ENCODE results near the gene LYVE1.
"Not testable (repeated sequence)": the region's sequence is repeated elsewhere in the genome, so short reads cannot be mapped to it uniquely, and the experiment has no call there.

Gene LYVE1

GRCh38 chr11:10568486-10568941 lies at the start of gene LYVE1:
TSS of gene LYVE1 (minus strand) at chr11:10568665. CDS start at chr11:10568532, 133 bp downstream.
- DNase-seq, result no peak

GRCh38 chr11:10617551-10617950 lies 49.1 kb upstream of the LYVE1 start:
- DNase-seq, result no peak

- no peak for DNase-seq
These were observed 43.8 kb upstream of the LYVE1 start for GRCh38 chr11:10611979-10612862.

GRCh38 chr11:10609636-10610035 lies 41.2 kb upstream of the LYVE1 start:
- no peak for DNase-seq

GRCh38 chr11:10608584-10608983 lies 40.1 kb upstream of the LYVE1 start:
- DNase-seq, result no peak

- no peak for DNase-seq
These were observed 39.1 kb upstream of the LYVE1 start for GRCh38 chr11:10607462-10608132.

GRCh38 chr11:10606536-10607208 lies 38.2 kb upstream of the LYVE1 start:
- no peak for DNase-seq

- DNase-seq, result no peak
These were observed 37.5 kb upstream of the LYVE1 start for GRCh38 chr11:10605941-10606381.

- no peak for DNase-seq
These were observed 36.3 kb upstream of the LYVE1 start for GRCh38 chr11:10604798-10605197.

- no peak for DNase-seq
These were observed 35.9 kb upstream of the LYVE1 start for GRCh38 chr11:10604340-10604748.

- no peak for DNase-seq
These were observed 35.3 kb upstream of the LYVE1 start for GRCh38 chr11:10603721-10604297.

- DNase-seq, result no peak
These were observed 34.5 kb upstream of the LYVE1 start for GRCh38 chr11:10602945-10603344.

- DNase-seq, result no peak
These were observed 33.9 kb upstream of the LYVE1 start for GRCh38 chr11:10602366-10602765.

- DNase-seq, result no peak
These were observed 33.4 kb upstream of the LYVE1 start for GRCh38 chr11:10601837-10602236.

- DNase-seq, result no peak
These were observed 32.2 kb upstream of the LYVE1 start for GRCh38 chr11:10600570-10601248.

- no peak for DNase-seq
These were observed 31.1 kb upstream of the LYVE1 start for GRCh38 chr11:10599388-10600175.

GRCh38 chr11:10598816-10599215 lies 30.4 kb upstream of the LYVE1 start:
- DNase-seq, result no peak

GRCh38 chr11:10597877-10598351 lies 29.4 kb upstream of the LYVE1 start:
- no peak for DNase-seq

- DNase-seq, result not testable (repeated sequence)
These were observed 27.4 kb upstream of the LYVE1 start for GRCh38 chr11:10595840-10596239.

- no peak for DNase-seq
These were observed 25.9 kb upstream of the LYVE1 start for GRCh38 chr11:10594407-10594806.

- no peak for DNase-seq
These were observed 23.9 kb upstream of the LYVE1 start for GRCh38 chr11:10592331-10592730.

Data from activated T-cell treated with anti-CD3 and anti-CD28 coated beads, Interleukin-2, amount 50 U/mL, for 1 hour (primary cell).